Urinary bladder (tissue), 4 donors: Measurements from ENCODE around the gene TEAD2. TPM values are rescaled to one million over a fixed set of nuclear protein-coding genes. Genes with fewer than 3 reads are reported as not detected.
A peak's percentile ranks its signal among the peaks of the same experiment; 100 is the strongest.
"Not testable (repeated sequence)": the region's sequence is repeated elsewhere in the genome, so short reads cannot be mapped to it uniquely, and the experiment has no call there.

ENCODE experiments used
- DNase-seq: peaks from one replicate; pipeline ENCODE4 v3.0.0-alpha.2; 2015; ENCODE audit errors: extremely low spot score
- H3K27ac ChIP-seq: one replicate; pipeline ENCODE4 v1.5.1; 2013; ENCODE audit warnings: low read depth, mild to moderate bottlenecking, moderate library complexity
- H3K36me3 ChIP-seq: one replicate; pipeline ENCODE4 v1.6.1; 2013; ENCODE audit warnings: mild to moderate bottlenecking, moderate library complexity; ENCODE audit not compliant: insufficient read depth
- H3K4me1 ChIP-seq: one replicate; pipeline ENCODE4 v1.6.1; 2013; ENCODE audit warnings: mild to moderate bottlenecking, moderate library complexity; ENCODE audit not compliant: insufficient read depth
- H3K4me3 ChIP-seq: one replicate; pipeline ENCODE4 v1.5.1; 2013; ENCODE audit warnings: low read depth, low read length
- WGBS: extraction: QIAGEN DNeasy Blood & Tissue Kit; methylation state at CpG from one replicate; pipeline ENCODE4 v1.1.7; 2013; 5-methylcytosine and 5-hydroxymethylcytosine counted together
- polyA plus RNA-seq: library from polyadenylated mRNA; stranded (reverse); fragments of 200-250 nt; gene quantifications from one replicate; pipeline ENCODE4 v1.2.3, GENCODE V29; 2013
- total RNA-seq: library from RNA; depleted of rRNA; stranded (reverse); fragments of >200 nt; gene quantifications from one replicate; pipeline ENCODE4 v1.2.3, GENCODE V29; 2014
- donor health status: healthy with polysubstance abuse.
- donor health status: healthy.

Gene TEAD2
- total and polyA plus RNA-seq, 2 donors: 21.1 to 54.8 TPM

GRCh38 chr19:49325756-49326155 lies 36.5 kb downstream of the TEAD2 start:
- not testable (repeated sequence) for DNase-seq, H3K36me3 ChIP-seq
- WGBS: 97% methylated on average over 13 of the region's 13 CpGs

GRCh38 chr19:49324801-49325576 lies 37.2 kb downstream of the TEAD2 start, which contains the start of gene SLC6A16:
Gene SLC6A16, minus strand, starts transcription at chr19:49325191. Its CDS starts 13,844 bp downstream, at chr19:49311347.
- 92% methylated on average over 38 of the region's 38 CpGs for WGBS
- no peak for DNase-seq
- H3K4me3 ChIP-seq: no peak within 1 kb of the TSS
- H3K4me1 ChIP-seq: no peaks in the 10 kb centered on the region
- H3K27ac ChIP-seq: no peak within 1 kb of the TSS
- no peaks in the 10 kb centered on the region for H3K36me3 ChIP-seq

More at GRCh38 chr19:49325756-49326155, 36.5 kb downstream of the TEAD2 start:
- not testable (repeated sequence) for H3K27ac ChIP-seq, H3K4me3 ChIP-seq, H3K4me1 ChIP-seq

GRCh38 chr19:49318296-49318695 lies 43.9 kb downstream of the TEAD2 start:
- no peak overlapping the region for H3K27ac ChIP-seq

GRCh38 chr19:49316284-49316683 lies 45.9 kb downstream of the TEAD2 start:
- H3K36me3 ChIP-seq: no peaks in the 10 kb centered on the region
- no peak overlapping the region for H3K4me3 ChIP-seq
- H3K27ac ChIP-seq: no peak overlapping the region
- no peak for DNase-seq
- no peaks in the 10 kb centered on the region for H3K4me1 ChIP-seq

More at GRCh38 chr19:49318296-49318695, 43.9 kb downstream of the TEAD2 start:
- Histone ChIP-seq H3K4me1 (no peaks in the 10 kb centered on the region), H3K4me3 (no peak overlapping the region), H3K36me3 (no peaks in the 10 kb centered on the region)
- no peak for DNase-seq

- 77% methylated on average over 1 of the region's 1 CpG for WGBS
- H3K4me3 ChIP-seq: no peak overlapping the region
- no peaks in the 10 kb centered on the region for H3K4me1 ChIP-seq
- no peak overlapping the region for H3K27ac ChIP-seq
- H3K36me3 ChIP-seq: no peaks in the 10 kb centered on the region
- no peak for DNase-seq
Measured at GRCh38 chr19:49315111-49315510, 47.1 kb downstream of the TEAD2 start.

- Histone ChIP-seq H3K4me3 (no peak overlapping the region), H3K4me1 (no peaks in the 10 kb centered on the region), H3K36me3 (no peaks in the 10 kb centered on the region), H3K27ac (no peak overlapping the region)
- 93% methylated on average over 6 of the region's 6 CpGs for WGBS
- DNase-seq: no peak
Measured at GRCh38 chr19:49309087-49309486, 53.1 kb downstream of the TEAD2 start.

GRCh38 chr19:49306734-49307133 lies 55.5 kb downstream of the TEAD2 start:
- 74% methylated on average over 7 of the region's 7 CpGs for WGBS

GRCh38 chr19:49301866-49302252 lies 60.4 kb downstream of the TEAD2 start:
- H3K4me1 ChIP-seq: no peaks in the 10 kb centered on the region
- no peak for DNase-seq
- WGBS: 83% methylated on average over 5 of the region's 5 CpGs
- no peaks in the 10 kb centered on the region for H3K36me3 ChIP-seq
- H3K27ac ChIP-seq: no peak overlapping the region
- H3K4me3 ChIP-seq: no peak overlapping the region

More at GRCh38 chr19:49306734-49307133, 55.5 kb downstream of the TEAD2 start:
- H3K36me3 ChIP-seq, H3K27ac ChIP-seq, DNase-seq, H3K4me1 ChIP-seq, H3K4me3 ChIP-seq: not testable (repeated sequence)

- Histone ChIP-seq H3K27ac (no peak overlapping the region), H3K36me3 (no peaks in the 10 kb centered on the region), H3K4me1 (no peaks in the 10 kb centered on the region), H3K4me3 (no peak overlapping the region)
- 24% methylated on average over 8 of the region's 8 CpGs for WGBS
- DNase-seq: peak; percentile 0
Measured at GRCh38 chr19:49301165-49301865, 60.9 kb downstream of the TEAD2 start.

GRCh38 chr19:49298653-49299052 lies 63.6 kb downstream of the TEAD2 start:
- not testable (repeated sequence) for H3K27ac ChIP-seq, H3K36me3 ChIP-seq, DNase-seq, H3K4me3 ChIP-seq, H3K4me1 ChIP-seq
- WGBS: 92% methylated on average over 3 of the region's 3 CpGs

GRCh38 chr19:49297403-49297802 lies 64.8 kb downstream of the TEAD2 start:
- WGBS: 61% methylated on average over 3 of the region's 3 CpGs

GRCh38 chr19:49295208-49295880 lies 66.9 kb downstream of the TEAD2 start:
- Histone ChIP-seq H3K36me3 (no peaks in the 10 kb centered on the region), H3K4me3 (no peak overlapping the region), H3K4me1 (no peaks in the 10 kb centered on the region), H3K27ac (no peak overlapping the region)
- no peak for DNase-seq
- WGBS: 91% methylated on average over 8 of the region's 8 CpGs

More at GRCh38 chr19:49297403-49297802, 64.8 kb downstream of the TEAD2 start:
- no peaks in the 10 kb centered on the region for H3K36me3 ChIP-seq
- no peak for DNase-seq
- H3K4me3 ChIP-seq: no peak overlapping the region
- H3K27ac ChIP-seq: no peak overlapping the region
- no peaks in the 10 kb centered on the region for H3K4me1 ChIP-seq

- DNase-seq: no peak
- H3K36me3 ChIP-seq: no peaks in the 10 kb centered on the region
- WGBS: 55% methylated on average over 6 of the region's 6 CpGs
Measured at GRCh38 chr19:49294401-49294800, 67.8 kb downstream of the TEAD2 start.

More at GRCh38 chr19:49294401-49294800, 67.8 kb downstream of the TEAD2 start:
- Histone ChIP-seq H3K4me1 (no peaks in the 10 kb centered on the region), H3K4me3 (no peak overlapping the region), H3K27ac (no peak overlapping the region)
